GM12892 (cell line): ENCODE data around the gene ZNF496.

ENCODE experiments used
- POLR2A ChIP-seq: IDR thresholded peaks from 2 replicates; pipeline ENCODE4 v1.6.1; 2011; ENCODE audit warnings: low read depth, low read length, control low read depth
- POLR2AphosphoS5 ChIP-seq: IDR thresholded peaks from 2 replicates; pipeline ENCODE4 v1.6.1; 2011; ENCODE audit warnings: low read depth, low read length, control low read depth

DNA sequence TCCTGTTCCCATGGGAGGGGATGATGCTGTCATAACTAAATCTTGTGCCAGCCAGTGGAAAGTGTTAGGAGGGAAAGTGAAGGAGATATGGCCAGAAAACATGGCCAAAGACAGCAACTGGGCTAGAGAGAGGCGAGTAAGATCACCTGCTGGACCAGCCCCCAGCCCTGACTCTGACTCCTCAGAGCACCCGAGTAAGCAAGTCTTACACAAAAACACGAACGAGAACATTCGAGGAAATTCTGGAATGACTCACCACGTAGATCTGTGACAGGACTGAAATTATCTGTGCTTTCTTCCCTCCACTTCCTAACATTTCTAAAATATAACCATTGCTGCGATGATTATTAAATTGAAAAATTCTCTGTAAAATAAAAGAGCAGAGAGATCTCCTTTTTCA is 9.2 kb downstream of the ZNF496 start:
- no peak for TF ChIP-seq POLR2AphosphoS5
- TF ChIP-seq POLR2A, result no peak
